ENCODE data around the gene RASD2. TPM values are rescaled to one million over a fixed set of nuclear protein-coding genes. Genes with fewer than 3 reads are reported as not detected.

RASD2 gene
- total RNA-seq, 1 donor = not detected

DNA sequence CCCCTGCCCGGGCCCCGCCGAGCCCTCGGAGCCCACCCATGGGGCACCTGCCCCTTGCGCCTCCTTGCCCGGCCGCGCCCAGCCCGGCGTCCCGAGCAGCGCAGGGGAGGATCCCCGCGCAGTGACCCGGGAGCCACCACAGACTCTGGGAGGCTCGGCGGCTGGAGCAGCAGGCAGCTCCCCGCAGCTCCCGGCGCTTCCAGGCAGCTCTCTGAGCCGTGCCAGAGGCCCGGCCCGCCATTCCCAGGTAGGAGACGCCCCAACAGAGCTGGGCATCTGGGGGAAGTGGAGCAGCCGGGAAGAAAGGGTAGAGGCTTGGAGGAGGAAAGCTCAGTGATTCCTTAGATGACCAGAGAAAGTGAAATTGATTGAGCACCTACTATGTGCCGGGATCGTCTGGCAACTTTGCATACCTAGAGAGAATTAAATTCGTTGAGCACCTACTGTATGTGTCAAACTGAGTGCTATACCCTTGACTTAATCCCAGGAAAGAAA lies 670 bp downstream of the RASD2 start:
- H3K4me3 ChIP-seq (ENCODE audit: low read depth, low read length) = no peak overlapping the region
- TF ChIP-seq, protein P1, sequence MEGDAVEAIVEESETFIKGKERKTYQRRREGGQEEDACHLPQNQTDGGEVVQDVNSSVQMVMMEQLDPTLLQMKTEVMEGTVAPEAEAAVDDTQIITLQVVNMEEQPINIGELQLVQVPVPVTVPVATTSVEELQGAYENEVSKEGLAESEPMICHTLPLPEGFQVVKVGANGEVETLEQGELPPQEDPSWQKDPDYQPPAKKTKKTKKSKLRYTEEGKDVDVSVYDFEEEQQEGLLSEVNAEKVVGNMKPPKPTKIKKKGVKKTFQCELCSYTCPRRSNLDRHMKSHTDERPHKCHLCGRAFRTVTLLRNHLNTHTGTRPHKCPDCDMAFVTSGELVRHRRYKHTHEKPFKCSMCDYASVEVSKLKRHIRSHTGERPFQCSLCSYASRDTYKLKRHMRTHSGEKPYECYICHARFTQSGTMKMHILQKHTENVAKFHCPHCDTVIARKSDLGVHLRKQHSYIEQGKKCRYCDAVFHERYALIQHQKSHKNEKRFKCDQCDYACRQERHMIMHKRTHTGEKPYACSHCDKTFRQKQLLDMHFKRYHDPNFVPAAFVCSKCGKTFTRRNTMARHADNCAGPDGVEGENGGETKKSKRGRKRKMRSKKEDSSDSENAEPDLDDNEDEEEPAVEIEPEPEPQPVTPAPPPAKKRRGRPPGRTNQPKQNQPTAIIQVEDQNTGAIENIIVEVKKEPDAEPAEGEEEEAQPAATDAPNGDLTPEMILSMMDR (IDR thresholded peaks at IDR 0.05; ENCODE audit: insufficient read depth, low read depth, low read length) = no peak
- no peak for DNase-seq (ENCODE audit: low read depth)

- no peak for DNase-seq (ENCODE audit: low read depth)
- H3K4me3 ChIP-seq (ENCODE audit: low read depth, low read length) = no peak overlapping the region
- TF ChIP-seq, protein P1 (IDR thresholded peaks at IDR 0.05; ENCODE audit: insufficient read depth, low read depth, low read length) = no peak
Measured at GRCh38 chr22:35542157-35542938, 1.7 kb downstream of the RASD2 start.

DNA sequence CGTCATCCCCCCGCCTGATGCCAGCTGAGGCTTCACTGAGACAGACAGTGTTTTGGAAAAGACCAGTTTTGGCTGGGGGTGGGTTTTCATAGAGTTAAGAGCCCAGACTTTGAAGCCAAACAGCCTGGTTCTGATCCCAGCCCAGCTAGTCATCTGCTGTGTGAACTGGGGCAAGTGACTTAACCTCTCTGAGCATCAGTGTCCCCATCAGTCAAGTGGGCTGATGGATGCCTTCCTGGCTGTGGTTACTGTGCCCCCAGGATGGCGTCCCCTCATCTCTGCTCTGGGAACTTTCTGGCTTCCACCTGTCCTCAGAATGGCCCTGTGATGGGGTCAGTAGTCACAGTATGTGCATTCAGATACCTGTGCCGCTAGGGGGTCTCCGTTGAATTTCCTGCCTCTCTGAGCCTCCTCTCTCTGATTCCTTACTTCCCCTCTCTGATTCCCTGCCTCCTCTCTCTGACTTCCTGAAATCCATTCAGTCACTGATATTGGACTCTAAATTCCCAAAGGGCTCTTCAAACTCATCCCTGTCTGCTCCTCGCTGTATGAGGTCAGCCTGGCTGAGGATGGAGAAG lies 2.4 kb downstream of the RASD2 start:
- TF ChIP-seq, protein P1 (IDR thresholded peaks at IDR 0.05; ENCODE audit: insufficient read depth, low read depth, low read length) = no peak
- no peak overlapping the region for H3K4me3 ChIP-seq (ENCODE audit: low read depth, low read length)
- DNase-seq (ENCODE audit: low read depth) = no peak

DNA sequence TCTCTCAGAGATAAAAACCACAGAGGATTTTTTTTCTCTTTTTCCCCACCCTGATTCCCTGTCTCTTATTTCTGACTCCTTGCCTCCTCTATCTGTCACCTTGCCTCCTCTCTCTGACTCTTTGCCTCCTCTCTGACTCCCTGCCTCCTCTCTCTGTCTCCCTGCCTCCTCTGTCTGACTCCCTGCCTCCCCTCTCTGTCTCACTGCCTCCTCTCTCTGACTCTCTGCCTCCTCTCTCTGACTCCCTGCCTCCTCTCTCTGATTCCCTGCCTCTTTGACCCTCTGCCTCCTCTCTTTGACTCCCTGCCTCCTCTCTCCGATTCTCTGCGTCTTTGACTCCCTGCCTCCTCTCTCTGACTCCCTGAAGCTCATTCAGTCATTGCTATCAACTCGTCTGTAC lies 3.1 kb downstream of the RASD2 start:
- no peak for DNase-seq (ENCODE audit: low read depth)
- no peak overlapping the region for H3K4me3 ChIP-seq (ENCODE audit: low read depth, low read length)
- TF ChIP-seq, protein P1 (IDR thresholded peaks at IDR 0.05; ENCODE audit: insufficient read depth, low read depth, low read length) = no peak

DNA sequence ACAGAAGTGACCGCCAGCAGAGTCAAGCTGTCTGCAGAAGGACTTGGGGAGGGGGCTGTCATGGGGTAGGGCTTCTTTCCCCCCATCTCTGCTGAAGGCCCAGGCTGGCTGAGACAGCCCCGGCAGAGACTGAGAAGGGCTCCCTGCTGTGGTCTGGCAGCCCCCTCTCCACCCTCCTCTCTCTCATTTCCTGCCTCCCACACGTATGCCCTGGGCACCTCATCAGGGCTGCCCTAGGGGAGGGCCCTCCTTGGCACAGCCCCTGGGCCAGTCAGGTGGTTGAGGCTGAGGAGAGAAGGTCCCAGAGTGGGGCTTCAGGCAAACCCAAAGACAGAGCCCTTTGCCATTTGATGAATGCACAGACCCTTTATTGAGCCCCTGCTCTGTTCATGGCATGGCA lies 3.6 kb downstream of the RASD2 start:
- DNase-seq (ENCODE audit: low read depth) = no peak
- TF ChIP-seq, protein P1 (IDR thresholded peaks at IDR 0.05; ENCODE audit: insufficient read depth, low read depth, low read length) = no peak
- no peak overlapping the region for H3K4me3 ChIP-seq (ENCODE audit: low read depth, low read length)

DNA sequence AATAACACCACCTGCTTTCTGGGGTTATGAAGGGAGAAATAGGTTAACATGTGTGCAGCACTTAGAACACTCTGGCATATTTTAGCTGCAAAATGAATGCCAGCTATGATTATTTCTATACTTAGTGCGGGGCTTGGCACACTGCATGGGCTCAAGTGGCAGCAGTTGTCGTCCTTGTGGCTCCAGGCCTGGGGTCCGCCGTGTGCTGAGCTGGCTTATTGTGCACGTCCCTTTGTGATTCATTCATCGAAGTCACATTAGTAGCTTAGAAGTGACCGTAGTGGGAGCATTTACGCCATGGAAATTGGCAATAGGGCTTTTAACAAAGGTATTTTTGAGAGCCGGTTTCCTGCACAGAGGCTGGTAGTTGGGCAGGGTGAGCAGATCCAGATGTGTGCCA lies 4.2 kb downstream of the RASD2 start:
- no peak overlapping the region for H3K4me3 ChIP-seq (ENCODE audit: low read depth, low read length)

More for the DNA sequence above, 4.2 kb downstream of the RASD2 start:
- no peak for DNase-seq (ENCODE audit: low read depth)
- TF ChIP-seq, protein P1 (IDR thresholded peaks at IDR 0.05; ENCODE audit: insufficient read depth, low read depth, low read length) = no peak

Data from fibroblast of villous mesenchyme (primary cell).